Spleen (tissue), 7 donors: ENCODE measurements around the gene COQ9.
"Not testable (repeated sequence)": the region's sequence is repeated elsewhere in the genome, so short reads cannot be mapped to it uniquely, and the experiment has no call there.

Experiments used
- POLR2A ChIP-seq, 3 donors: fragments of 450-650 bp; IDR thresholded peaks; one replicate each; pipeline ENCODE4 v1.5.1; 2017; ENCODE audit warnings: antibody characterized with exemption in 3 of 3, mild to moderate bottlenecking in 1 of 3
- POLR2AphosphoS5 ChIP-seq, 3 donors: sonication (generic); formaldehyde crosslinking; IDR thresholded peaks; one replicate each; pipeline ENCODE4 v1.5.1; 2017; ENCODE audit warnings: antibody characterized with exemption in 3 of 3
- TF ChIP-seq, protein P1 (sequence below), 11 experiments: fragments of 200-600 bp in 7 of 11; fragments of 450-650 bp in 4 of 11; sonication (generic) in 4 of 11; IDR thresholded peaks in 8 of 11; conservative IDR thresholded peaks in 3 of 11; 1 replicate in 7 of 11; 2 replicates in 4 of 11; pipeline versions ENCODE4 v1.4.0 to v1.8.0; 2016 to 2021; ENCODE audit warnings: antibody characterized with exemption in 11 of 11, inconsistent platforms in 4 of 11, mild to moderate bottlenecking in 1 of 11
- donor health status: DM: no; HTN: no; CAD: no; lungs with moderate emphysema.
- donor health status: DM: no; HTN: no; CAD: no.
- donor health status: DM: no; HTN: no; CAD: no.

DNA sequence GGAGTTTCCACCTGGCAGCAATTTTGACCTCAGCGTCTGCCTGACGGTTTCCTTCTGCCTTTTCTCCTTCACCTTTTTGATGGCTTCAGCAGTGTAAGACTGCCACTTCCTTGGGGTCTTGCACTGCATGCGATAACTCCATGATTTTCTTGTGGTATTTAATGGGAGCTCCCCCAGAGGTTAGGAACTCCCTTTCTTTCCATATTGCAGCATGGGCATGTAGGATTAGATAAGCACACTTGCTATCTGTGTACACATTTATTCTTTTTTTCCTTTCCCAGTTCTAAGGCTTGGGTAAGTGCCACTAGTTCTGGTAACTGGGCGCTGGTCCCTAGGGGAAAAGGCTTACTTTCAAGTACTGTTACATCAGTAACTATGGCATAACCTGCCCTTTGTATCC, 49.8 kb upstream of the COQ9 start:
- TF ChIP-seq, protein P1, sequence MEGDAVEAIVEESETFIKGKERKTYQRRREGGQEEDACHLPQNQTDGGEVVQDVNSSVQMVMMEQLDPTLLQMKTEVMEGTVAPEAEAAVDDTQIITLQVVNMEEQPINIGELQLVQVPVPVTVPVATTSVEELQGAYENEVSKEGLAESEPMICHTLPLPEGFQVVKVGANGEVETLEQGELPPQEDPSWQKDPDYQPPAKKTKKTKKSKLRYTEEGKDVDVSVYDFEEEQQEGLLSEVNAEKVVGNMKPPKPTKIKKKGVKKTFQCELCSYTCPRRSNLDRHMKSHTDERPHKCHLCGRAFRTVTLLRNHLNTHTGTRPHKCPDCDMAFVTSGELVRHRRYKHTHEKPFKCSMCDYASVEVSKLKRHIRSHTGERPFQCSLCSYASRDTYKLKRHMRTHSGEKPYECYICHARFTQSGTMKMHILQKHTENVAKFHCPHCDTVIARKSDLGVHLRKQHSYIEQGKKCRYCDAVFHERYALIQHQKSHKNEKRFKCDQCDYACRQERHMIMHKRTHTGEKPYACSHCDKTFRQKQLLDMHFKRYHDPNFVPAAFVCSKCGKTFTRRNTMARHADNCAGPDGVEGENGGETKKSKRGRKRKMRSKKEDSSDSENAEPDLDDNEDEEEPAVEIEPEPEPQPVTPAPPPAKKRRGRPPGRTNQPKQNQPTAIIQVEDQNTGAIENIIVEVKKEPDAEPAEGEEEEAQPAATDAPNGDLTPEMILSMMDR (IDR thresholded peaks at IDR 0.05 in 8 of 11, conservative IDR thresholded peaks at IDR 0.05 in 3 of 11): not testable (repeated sequence)
- TF ChIP-seq POLR2A, POLR2AphosphoS5 (IDR thresholded peaks at IDR 0.05): not testable (repeated sequence)
